PC-9 (cell line): Measurements from ENCODE around the gene MEAK7.

Source experiments
- CTCF ChIP-seq: fragments of 200-600 bp; sonication (generic); conservative IDR thresholded peaks from 2 replicates; pipeline ENCODE4 v1.6.1; 2017; ENCODE audit warnings: mixed run types, antibody characterized with exemption, mild to moderate bottlenecking, moderate library complexity
- EZH2 ChIP-seq: fragments of 200-600 bp; sonication (generic); IDR thresholded peaks from 2 replicates; pipeline ENCODE4 v1.8.0; 2017; ENCODE audit warnings: antibody characterized with exemption, low read depth

GRCh38 chr16:84503751-84504395 is 586 bp downstream of the MEAK7 start:
- TF ChIP-seq CTCF: no peak
- TF ChIP-seq EZH2: no peak
